ENCODE results near the gene PAQR4.

PAQR4 gene

DNA sequence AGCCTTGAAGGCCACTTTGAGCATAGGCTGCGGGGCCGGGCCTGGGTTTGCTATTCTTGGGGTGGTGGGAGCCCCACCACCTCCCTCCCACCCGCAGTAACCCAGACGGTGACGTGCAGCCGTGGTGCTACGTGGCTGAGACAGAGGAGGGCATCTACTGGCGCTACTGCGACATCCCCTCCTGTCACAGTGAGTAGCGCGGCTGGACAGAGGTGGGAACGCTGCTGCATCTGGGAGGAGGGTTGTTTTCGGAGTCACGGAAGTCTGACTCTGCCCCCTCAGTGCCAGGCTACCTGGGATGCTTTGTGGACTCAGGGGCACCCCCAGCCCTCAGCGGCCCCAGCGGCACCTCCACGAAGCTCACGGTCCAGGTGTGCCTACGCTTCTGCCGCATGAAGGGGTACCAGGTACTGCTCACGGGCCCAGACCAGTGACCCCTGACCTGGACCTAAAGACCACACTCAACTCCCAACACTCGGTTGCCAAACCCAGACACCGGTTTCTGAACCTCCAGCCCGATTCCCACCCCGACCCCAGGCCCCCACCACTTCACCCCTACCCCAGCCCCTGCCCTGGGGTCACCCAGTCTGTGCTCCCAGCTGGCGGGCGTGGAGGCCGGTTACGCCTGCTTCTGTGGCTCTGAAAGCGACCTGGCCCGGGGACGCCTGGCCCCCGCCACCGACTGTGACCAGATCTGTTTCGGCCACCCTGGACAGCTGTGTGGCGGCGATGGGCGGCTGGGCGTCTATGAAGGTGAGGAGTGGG, 2.9 kb upstream of the PAQR4 start:
- DNase-seq (ENCODE audit: low spot score): no peak

DNA sequence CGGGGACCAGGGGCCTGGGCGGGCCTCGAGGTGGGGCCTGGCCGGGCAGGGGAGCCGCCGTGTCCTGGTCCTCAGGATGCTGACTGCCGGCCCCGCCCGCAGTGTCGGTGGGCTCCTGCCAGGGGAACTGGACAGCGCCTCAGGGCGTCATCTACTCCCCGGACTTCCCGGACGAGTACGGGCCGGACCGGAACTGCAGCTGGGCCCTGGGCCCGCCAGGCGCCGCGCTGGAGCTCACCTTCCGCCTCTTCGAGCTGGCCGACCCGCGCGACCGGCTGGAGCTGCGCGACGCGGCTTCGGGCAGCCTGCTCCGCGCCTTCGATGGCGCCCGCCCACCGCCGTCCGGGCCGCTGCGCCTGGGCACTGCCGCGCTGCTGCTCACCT, 2.3 kb upstream of the PAQR4 start:
- DNase-seq (ENCODE audit: low spot score): no peak

- DNase-seq (ENCODE audit: low spot score): no peak
Measured at GRCh38 chr16:2967211-2967631, 1.9 kb upstream of the PAQR4 start.

GRCh38 chr16:2967721-2968161, 1.4 kb upstream of the PAQR4 start:
- DNase-seq (ENCODE audit: low spot score): no peak

DNA sequence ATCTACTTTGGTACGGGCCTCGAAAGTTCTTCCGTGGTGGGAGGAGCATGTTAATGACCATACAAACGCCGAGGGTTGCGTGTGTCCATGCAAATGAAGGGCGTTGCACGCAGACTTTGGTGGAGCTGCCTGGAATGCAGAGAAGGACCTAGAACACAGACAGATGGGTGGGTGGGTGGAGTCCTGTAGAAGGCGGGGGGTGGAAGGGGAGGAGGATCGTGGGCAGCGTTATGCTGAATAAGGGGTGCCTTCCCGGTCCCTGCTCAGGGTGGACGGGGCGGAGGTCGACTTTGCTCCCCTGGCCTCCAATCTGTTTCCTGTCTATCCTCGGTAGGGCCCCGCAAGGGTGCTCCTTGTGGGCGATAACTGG, 795 bp upstream of the PAQR4 start:
- no peak for DNase-seq (ENCODE audit: low spot score)

DNA sequence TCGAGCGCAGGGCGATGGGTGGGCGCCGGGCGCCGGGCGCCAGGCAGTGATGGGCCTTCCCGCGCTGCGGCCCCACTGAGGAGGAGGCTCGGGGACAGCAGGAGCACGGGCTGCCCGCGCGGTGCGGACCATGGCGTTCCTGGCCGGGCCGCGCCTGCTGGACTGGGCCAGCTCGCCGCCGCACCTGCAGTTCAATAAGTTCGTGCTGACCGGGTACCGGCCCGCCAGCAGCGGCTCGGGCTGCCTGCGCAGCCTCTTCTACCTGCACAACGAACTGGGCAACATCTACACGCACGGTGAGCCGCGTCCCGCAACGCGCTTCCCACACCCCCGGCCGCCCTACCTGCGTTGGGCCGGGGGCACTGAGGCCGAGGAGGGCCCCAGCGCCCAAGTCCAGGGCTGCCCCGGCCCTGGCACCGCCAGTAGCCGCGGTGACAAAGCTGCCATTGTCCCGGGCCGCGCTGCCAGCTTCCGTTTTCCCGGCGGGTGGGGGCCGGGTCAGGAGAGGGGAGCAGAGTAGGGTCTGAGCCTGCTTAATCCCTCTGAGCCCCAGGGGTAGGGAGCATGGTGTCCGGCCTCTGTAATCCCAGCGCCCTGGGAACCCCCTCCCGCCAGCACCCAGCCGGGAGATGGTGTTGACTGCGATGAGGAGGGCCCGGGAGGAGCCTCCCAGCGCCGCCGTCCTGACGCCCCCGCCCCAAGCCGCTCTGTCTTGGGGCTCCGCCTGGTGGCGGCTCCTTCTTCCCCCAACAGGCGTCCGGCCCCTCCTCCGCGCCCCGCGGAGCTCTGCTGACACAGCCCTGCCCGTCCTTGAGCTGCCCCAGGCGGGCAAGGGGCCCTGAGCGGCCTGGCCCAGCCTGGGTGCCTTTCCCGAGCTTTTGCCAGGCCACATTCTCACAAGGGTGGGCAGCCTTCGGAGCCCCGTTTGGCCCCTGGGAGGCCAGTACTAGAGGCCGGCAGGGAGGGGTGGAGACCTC, 685 bp downstream of the PAQR4 start:
- DNase-seq (ENCODE audit: low spot score): peak; percentile 87

GRCh38 chr16:2970563-2970962, 1.4 kb downstream of the PAQR4 start:
- no peak for DNase-seq (ENCODE audit: low spot score)

DNA sequence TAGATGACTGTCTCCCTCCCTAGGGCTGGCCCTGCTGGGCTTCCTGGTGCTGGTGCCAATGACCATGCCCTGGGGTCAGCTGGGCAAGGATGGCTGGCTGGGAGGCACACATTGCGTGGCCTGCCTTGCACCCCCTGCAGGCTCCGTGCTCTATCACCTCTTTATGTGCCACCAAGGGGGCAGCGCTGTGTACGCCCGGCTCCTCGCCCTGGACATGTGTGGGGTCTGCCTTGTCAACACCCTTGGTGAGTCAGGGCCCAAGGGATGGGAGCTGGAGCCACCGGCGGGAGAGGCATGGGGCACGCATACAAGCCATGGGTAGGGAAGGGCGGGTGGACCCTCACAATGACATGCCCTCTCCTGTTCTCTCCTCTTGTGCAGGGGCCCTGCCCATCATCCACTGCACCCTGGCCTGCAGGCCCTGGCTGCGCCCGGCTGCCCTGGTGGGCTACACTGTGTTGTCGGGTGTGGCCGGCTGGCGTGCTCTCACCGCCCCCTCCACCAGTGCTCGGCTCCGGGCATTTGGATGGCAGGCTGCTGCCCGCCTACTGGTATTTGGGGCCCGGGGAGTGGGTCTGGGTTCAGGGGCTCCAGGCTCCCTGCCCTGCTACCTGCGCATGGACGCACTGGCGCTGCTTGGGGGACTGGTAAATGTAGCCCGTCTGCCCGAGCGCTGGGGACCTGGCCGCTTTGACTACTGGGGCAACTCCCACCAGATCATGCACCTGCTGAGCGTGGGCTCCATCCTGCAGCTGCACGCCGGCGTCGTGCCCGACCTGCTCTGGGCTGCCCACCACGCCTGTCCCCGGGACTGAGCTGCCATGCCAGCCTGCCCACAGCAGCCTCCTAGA, 2.2 kb downstream of the PAQR4 start:
- no peak for DNase-seq (ENCODE audit: low spot score)

DNA sequence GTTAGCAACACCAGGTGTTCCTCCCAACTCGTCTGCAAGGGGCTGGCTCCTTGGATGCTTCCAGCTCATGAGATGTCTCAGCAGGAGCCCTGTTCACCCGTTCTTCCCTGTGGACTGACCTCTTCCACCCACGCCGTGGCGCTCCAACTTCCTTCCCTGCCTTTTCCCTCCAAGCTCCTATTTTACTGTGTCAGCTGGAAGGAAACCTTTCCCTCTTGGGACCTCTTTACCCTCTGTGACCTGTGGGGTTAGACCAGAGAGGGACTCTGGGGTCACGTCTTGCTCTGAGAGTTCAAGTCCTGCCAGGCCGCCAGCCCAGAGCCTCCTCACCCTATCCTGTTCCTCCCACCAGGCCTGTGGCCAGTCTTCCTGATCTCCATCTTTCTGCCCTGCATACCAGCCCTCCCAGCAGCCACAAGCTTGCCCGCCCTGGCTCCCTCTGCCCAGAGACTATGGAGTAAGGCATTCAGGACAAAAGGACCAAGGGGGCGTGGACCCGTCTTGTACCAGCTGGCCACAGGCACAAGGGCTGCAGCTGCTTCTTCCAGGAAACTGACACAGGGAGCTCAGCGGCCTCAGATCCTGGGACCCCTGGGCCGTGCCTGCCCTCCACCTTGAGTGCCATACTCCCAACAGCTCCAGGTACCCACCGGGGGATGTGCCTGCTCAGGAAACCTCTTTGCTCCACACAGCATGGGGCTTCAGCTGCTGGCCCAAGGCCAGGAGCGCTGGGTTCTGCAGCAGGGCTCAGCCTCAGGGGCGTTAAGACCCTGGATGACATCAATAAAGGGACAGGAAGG, 3.0 kb downstream of the PAQR4 start:
- no peak for DNase-seq (ENCODE audit: low spot score)

DNA sequence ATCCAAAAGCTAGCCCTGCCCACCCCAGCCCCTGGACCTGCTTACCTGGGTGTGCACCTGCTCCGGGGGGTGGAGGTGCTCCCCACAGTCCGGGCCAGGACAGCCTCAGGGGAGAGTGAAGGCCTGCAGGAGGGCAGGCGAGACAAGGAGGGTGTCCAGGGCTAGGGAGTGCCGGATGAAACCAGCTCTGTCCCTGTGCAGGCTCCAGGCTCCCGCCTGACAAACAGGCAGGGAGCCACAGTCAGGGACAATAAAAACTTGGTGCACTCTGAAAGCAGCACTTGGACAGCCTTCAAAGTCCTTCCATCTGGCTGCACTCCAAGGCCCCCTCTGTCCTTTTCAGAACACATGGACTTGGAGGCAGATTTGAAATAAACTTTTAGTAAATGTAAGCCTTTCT, 3.9 kb downstream of the PAQR4 start:
- no peak for DNase-seq (ENCODE audit: low spot score)

GRCh38 chr16:2973605-2974318, 4.6 kb downstream of the PAQR4 start:
- DNase-seq (ENCODE audit: low spot score): no peak

DNA sequence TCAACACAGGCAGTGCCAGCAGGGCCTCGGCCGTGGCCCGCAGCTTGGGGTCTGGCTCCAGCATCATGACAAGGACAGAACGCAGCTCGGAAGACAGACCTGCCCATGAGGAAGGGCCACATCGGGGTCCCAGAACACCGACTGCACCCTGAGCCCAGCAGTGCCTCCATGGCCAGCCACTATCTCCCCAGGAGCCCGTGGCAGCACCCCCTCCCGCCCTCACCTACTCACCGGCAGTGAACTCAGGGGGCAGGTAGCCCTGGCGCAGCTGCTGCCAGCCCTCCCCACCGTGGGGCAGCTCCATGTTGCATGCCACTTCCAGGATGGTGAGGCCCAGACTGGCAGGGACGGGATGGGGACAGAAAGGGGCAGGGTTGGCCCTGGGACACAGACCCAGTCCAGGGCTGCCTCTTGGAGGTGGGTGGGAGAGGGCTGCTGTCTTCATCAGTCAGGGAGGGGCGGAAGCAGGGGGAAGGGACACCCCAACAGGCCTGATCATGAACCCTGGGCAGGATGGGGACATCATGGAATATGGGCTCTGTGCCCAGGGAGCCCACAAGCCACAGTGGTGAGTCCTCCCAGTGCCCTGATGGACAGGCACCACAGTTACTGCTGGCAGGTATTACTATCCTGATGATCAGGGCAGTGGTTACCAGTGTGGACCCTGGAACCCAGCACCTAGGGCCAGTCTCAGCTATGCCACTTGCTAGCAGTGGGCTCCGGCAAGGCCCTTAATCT, 5.3 kb downstream of the PAQR4 start:
- DNase-seq (ENCODE audit: low spot score): no peak

- no peak for DNase-seq (ENCODE audit: low spot score)
Measured at GRCh38 chr16:2975161-2975795, 6.1 kb downstream of the PAQR4 start.

- no peak for DNase-seq (ENCODE audit: low spot score)
Measured at GRCh38 chr16:2976201-2976600, 7.1 kb downstream of the PAQR4 start.

GRCh38 chr16:2976673-2977072, 7.5 kb downstream of the PAQR4 start:
- no peak for DNase-seq (ENCODE audit: low spot score)

DNA sequence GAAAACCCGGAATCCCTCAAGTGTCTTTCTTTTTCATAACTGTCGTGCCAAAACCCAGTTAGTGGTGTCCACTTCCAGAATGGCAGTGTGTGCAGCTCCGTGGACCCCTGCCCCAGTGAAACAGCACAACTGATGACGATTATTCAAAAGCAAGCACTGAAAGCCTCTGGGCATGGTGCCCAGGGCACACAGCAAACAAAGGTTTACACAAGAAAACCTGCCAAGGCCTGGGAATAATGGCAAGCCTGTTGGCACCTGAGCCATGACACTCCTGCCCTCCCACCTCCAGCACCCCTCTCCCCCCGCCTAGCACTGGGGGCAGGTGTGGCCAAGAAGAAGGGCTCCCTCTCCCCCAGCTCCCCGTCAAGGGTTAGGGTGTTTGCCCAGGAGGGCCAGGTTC, 8.3 kb downstream of the PAQR4 start:
- DNase-seq (ENCODE audit: low spot score): no peak

DNA sequence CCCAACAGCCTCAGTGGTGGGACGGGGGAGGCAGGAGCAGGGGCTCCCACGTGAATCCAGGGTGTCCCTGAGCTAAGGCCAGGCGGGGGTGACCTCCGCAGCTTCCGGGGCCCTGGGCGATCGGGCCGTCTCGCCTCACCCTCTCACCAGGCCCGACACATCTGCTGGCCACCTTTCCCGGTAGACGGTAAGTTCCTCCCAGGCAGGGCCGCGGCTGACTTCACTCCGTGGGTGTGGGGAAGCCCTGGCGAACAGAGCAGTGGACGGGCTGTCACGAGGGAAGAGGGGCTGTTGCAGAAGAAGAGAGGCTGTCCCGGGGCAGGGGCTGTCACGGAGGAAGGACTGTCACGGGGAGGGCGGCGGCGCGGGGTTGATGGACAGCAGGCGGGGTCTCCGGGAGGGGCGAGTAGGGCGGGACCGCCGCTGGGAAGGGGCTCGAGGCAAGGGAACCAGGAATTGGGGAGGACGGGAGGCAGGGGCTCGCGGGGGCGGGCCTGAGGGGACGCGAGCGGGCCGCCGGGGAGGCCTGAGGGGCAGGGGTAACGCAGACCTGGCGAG, 10.6 kb downstream of the PAQR4 start:
- no peak for DNase-seq (ENCODE audit: low spot score)

DNA sequence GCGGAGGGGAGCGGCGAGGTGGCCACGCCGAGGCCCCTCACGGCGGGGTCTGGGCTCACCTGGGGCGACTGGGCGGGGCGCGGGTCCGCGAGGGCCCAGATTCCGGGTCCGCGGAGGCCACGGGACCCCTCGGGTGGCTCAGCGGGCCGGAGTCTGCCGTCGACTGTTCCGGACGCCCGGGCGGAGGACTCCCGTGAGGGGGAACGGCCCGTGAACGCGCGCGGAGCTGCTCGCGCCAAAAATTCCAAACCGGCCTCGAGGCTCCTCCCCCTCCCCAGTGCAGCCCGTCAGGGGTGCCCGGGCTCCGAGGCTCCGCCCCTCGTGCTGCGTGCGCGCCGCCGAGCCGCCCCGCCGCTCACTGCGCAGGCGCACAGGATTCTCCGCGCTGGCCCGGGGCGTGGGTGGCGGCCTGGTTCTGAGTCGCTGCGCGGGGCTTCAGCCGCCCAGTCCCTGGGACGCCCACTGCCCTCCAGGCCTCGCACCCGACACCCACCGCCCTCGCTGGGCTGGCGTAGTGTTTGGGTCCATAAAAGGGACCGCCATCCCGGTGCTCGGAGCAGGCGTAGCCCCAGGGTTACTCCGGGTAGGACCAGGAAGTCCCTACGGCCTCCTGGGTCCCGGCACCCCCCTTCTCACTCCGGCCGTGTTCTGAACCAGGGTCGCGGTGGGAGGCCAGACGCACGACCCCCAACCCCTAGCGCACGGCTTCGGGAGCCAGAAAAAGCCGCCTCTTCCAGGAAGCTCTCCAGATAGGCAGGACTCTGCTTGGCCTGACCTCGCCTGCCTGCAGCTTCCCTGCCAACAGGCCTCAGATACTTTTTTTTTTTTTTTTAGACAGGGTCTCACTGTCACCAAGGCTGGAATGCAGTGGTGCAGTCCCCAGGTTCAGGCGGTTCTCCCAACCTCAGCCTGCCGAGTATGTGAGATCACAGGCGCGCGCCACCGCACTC, 11.4 kb downstream of the PAQR4 start, which contains the start of gene PKMYT1:
TSS of gene PKMYT1 (minus strand) at position 220 of the 950 bp plus-strand sequence. CDS start 789 bp downstream, outside the sequence.
- peak; percentile 93 for DNase-seq (ENCODE audit: low spot score)
